B cell (primary cell): Measurements from ENCODE around the gene OS9. TPM values are rescaled to one million over a fixed set of nuclear protein-coding genes. Genes with fewer than 3 reads are reported as not detected.

Source experiments
- ATAC-seq: fragments of 200-7000 bp; cut with Tn5 transposase; one replicate; pipeline ENCODE4 v1.10.0; 2021; ENCODE audit warnings: low read depth, mild to moderate bottlenecking, moderate number of reproducible peaks, moderate library complexity
- CTCF ChIA-PET: fragments of 350-600 bp; sonication (Branson Sonifier 250); formaldehyde crosslinking; loops from one replicate; lab custom pipeline; 2021; ENCODE audit warnings: antibody characterized with exemption, inconsistent platforms; lab: Charles Lee
- POLR2A ChIA-PET: fragments of 350-600 bp; sonication (Branson Sonifier 250); formaldehyde crosslinking; loops from one replicate; lab custom pipeline; 2021; ENCODE audit warnings: antibody characterized with exemption; lab: Charles Lee
- DNase-seq: peaks from one replicate; pipeline ENCODE4 v3.0.0; 2013
- H2AFZ ChIP-seq: 2 replicates; pipeline ENCODE4 v1.6.1; 2012; ENCODE audit warnings: mild to moderate bottlenecking, low read depth, low read length; ENCODE audit not compliant: insufficient read depth, poor library complexity, severe bottlenecking
- H3K27ac ChIP-seq, 2 donors: 1 replicate in 1 of 2; 2 replicates in 1 of 2; pipeline ENCODE4 v1.5.1; 2012 to 2013; ENCODE audit warnings: low read length in 2 of 2, mild to moderate bottlenecking in 2 of 2, moderate library complexity in 1 of 2
- H3K27me3 ChIP-seq, 4 experiments: fragments of 200-600 bp in 1 of 4; sonication (generic) in 1 of 4; replicated peaks in 1 of 4; 1 replicate in 2 of 4; 2 replicates in 2 of 4; pipeline versions ENCODE4 v1.6.1 to v1.7.0; 2013 to 2016; ENCODE audit warnings: low read length in 3 of 4, mild to moderate bottlenecking in 2 of 4, mixed read lengths in 1 of 4, moderate library complexity in 1 of 4; ENCODE audit not compliant: insufficient read depth in 4 of 4, control insufficient read depth in 3 of 4; ENCODE audit errors: control extremely low read depth in 1 of 4
- H3K36me3 ChIP-seq, 2 experiments: replicated peaks in 1 of 2; 1 replicate in 1 of 2; 2 replicates in 1 of 2; pipeline versions ENCODE4 v1.6.1 to v1.7.1; 2013; ENCODE audit warnings: low read length in 1 of 2; ENCODE audit not compliant: insufficient read depth in 2 of 2, control insufficient read depth in 1 of 2; ENCODE audit errors: control extremely low read depth in 1 of 2, extremely low read depth in 1 of 2
- H3K4me1 ChIP-seq, 2 donors: fragments of 200-600 bp in 1 of 2; sonication (generic) in 1 of 2; 1 replicate in 1 of 2; 2 replicates in 1 of 2; pipeline versions ENCODE4 v1.5.1 to v1.6.1; 2013 to 2017; ENCODE audit warnings: low read length in 2 of 2; ENCODE audit not compliant: control insufficient read depth in 2 of 2, insufficient read depth in 2 of 2
- H3K4me2 ChIP-seq: replicated peaks from 2 replicates; pipeline ENCODE3; 2012; ENCODE audit warnings: mild to moderate bottlenecking, low read depth, low read length; ENCODE audit not compliant: poor library complexity, severe bottlenecking
- H3K4me3 ChIP-seq, 5 experiments: fragments of 200-600 bp in 1 of 5; sonication (generic) in 1 of 5; 1 replicate in 3 of 5; 2 replicates in 2 of 5; pipeline versions ENCODE4 v1.5.1 to v1.7.0; 2011 to 2016; ENCODE audit warnings: low read length in 4 of 5, mild to moderate bottlenecking in 4 of 5, low read depth in 2 of 5, control low read depth in 1 of 5, moderate library complexity in 1 of 5; ENCODE audit not compliant: insufficient read depth in 1 of 5; ENCODE audit errors: control extremely low read depth in 1 of 5, extremely low read depth in 1 of 5
- H3K79me2 ChIP-seq: fragments of 200-600 bp; sonication (generic); one replicate; pipeline ENCODE4 v1.6.0; 2016; ENCODE audit warnings: low read length; ENCODE audit not compliant: control insufficient read depth, insufficient read depth
- H3K9ac ChIP-seq: fragments of 200-600 bp; sonication (generic); 2 replicates; pipeline ENCODE4 v1.6.1; 2017; ENCODE audit warnings: mild to moderate bottlenecking, low read length, moderate library complexity
- H3K9me3 ChIP-seq, 3 donors: one replicate each; pipeline versions ENCODE4 v1.6.1 to v1.7.1; 2013; ENCODE audit warnings: low read length in 2 of 3; ENCODE audit not compliant: control insufficient read depth in 2 of 3, insufficient read depth in 1 of 3; ENCODE audit errors: control extremely low read depth in 1 of 3
- H4K20me1 ChIP-seq: 2 replicates; pipeline ENCODE4 v1.6.0; 2012; ENCODE audit warnings: mild to moderate bottlenecking, low read length; ENCODE audit not compliant: insufficient read depth, control insufficient read depth, poor library complexity, severe bottlenecking
- H3K27ac Mint-ChIP-seq: one replicate; pipeline ENCODE4 v1.8.0; 2021; ENCODE audit warnings: mixed read lengths
- H3K27me3 Mint-ChIP-seq: one replicate; pipeline ENCODE4 v1.8.0; 2021; ENCODE audit warnings: mixed read lengths
- H3K4me1 Mint-ChIP-seq: one replicate; pipeline ENCODE4 v1.8.0; 2021; ENCODE audit warnings: mixed read lengths
- H3K4me3 Mint-ChIP-seq: one replicate; pipeline ENCODE4 v1.8.0; 2021; ENCODE audit warnings: mixed read lengths
- H3K9me3 Mint-ChIP-seq: one replicate; pipeline ENCODE4 v1.8.0; 2022; ENCODE audit warnings: mixed read lengths; ENCODE audit not compliant: insufficient read depth
- EZH2 ChIP-seq: IDR thresholded peaks from 2 replicates; pipeline ENCODE4 v1.6.1; 2012; ENCODE audit warnings: borderline replicate concordance, low read depth, mild to moderate bottlenecking, moderate library complexity, low read length; ENCODE audit not compliant: insufficient read depth, poor library complexity, severe bottlenecking
- WGBS: methylation state at CpG from one replicate; pipeline ENCODE4 v1.1.5; 2013; ENCODE audit warnings: missing lambda C conversion rate; ENCODE audit not compliant: insufficient coverage; 5-methylcytosine and 5-hydroxymethylcytosine counted together
- intact Hi-C: fragments of 100-400 bp; cut with micrococcal nuclease; formaldehyde crosslinking; loops from one replicate; pipeline ENCODE4 v1.10.0; 2022
- polyA plus RNA-seq: library from polyadenylated mRNA; depleted of rRNA; stranded (reverse); fragments of >200 nt; gene quantifications from 2 replicates; pipeline ENCODE4 v1.2.3, GENCODE V29; 2012
- total RNA-seq, 2 donors: library from RNA; stranded (reverse); fragments of 120-200 nt in 1 of 2; gene quantifications; 1 replicate in 1 of 2; 2 replicates in 1 of 2; pipeline versions ENCODE4 v1.2.3 to v1.2.4, GENCODE V29; 2013 to 2022
- TF ChIP-seq, protein P1 (sequence below): fragments of 200-600 bp; IDR thresholded peaks from one replicate; pipeline ENCODE4 v1.8.0; 2022; ENCODE audit warnings: antibody characterized with exemption, mild to moderate bottlenecking

The OS9 gene
- total and polyA plus RNA-seq, 2 donors (not counting 1 experiment from before 2014, with no cell fraction given): 182 to 234 TPM

DNA sequence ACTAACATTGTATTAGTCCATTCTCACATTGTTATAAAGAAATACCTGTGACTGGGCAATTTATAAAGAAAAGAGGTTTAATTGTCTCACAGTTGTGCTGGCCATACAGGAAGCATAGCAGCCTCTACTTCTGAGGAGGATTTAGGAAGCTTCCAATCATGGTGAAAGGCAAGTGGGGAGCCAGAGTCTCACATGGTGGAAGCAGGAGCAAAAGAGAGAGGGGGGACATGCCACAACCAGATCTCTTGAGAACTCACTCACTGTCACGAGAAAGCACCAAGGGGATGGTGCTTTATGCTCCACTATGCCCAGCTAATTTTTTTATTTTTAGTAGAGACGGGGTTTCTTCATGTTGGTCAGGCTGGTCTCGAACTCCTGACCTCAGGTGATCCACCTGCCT lies 13.3 kb downstream of the OS9 start:
- no peaks in the 10 kb centered on the region for H3K27me3 Mint-ChIP-seq
- Histone ChIP-seq H3K27ac (no peak overlapping the region), H3K4me2 (no peak overlapping the region), H4K20me1 (peaks cover 5% of the 10 kb centered on the region), H3K4me3 (no peak overlapping the region), H3K4me1 (no peaks in the 10 kb centered on the region), H2AFZ (no peak overlapping the region), H3K79me2 (peaks cover 8% of the 10 kb centered on the region), H3K9ac (no peak overlapping the region), H3K27me3 (no peaks in the 10 kb centered on the region), H3K9me3 (peaks cover 4 to 8% (median 5%) of the 10 kb centered on the region in 3 donors), H3K36me3 (peaks cover 17 to 42% of the 10 kb centered on the region in 2 experiments)
- WGBS: 100% methylated on average over 1 of the region's 3 CpGs
- ChIA-PET POLR2A (no interaction called here), CTCF (no interaction called here)
- TF ChIP-seq, protein P1, sequence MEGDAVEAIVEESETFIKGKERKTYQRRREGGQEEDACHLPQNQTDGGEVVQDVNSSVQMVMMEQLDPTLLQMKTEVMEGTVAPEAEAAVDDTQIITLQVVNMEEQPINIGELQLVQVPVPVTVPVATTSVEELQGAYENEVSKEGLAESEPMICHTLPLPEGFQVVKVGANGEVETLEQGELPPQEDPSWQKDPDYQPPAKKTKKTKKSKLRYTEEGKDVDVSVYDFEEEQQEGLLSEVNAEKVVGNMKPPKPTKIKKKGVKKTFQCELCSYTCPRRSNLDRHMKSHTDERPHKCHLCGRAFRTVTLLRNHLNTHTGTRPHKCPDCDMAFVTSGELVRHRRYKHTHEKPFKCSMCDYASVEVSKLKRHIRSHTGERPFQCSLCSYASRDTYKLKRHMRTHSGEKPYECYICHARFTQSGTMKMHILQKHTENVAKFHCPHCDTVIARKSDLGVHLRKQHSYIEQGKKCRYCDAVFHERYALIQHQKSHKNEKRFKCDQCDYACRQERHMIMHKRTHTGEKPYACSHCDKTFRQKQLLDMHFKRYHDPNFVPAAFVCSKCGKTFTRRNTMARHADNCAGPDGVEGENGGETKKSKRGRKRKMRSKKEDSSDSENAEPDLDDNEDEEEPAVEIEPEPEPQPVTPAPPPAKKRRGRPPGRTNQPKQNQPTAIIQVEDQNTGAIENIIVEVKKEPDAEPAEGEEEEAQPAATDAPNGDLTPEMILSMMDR: no peak
- no peak for TF ChIP-seq EZH2
- intact Hi-C loops: no loop called here
- no peak overlapping the region for H3K27ac Mint-ChIP-seq
- peaks cover 8% of the 10 kb centered on the region for H3K4me1 Mint-ChIP-seq
- no peak overlapping the region for H3K4me3 Mint-ChIP-seq
- no peak for ATAC-seq
- H3K9me3 Mint-ChIP-seq: no peaks in the 10 kb centered on the region
- DNase-seq: no peak

- Histone ChIP-seq H3K27me3 (no peaks in the 10 kb centered on the region), H3K27ac (no peak overlapping the region), H4K20me1 (peaks cover 9% of the 10 kb centered on the region), H3K79me2 (peaks cover 7% of the 10 kb centered on the region), H2AFZ (no peak overlapping the region), H3K4me1 (no peaks in the 10 kb centered on the region), H3K36me3 (peaks cover 11 to 43% of the 10 kb centered on the region in 2 experiments), H3K9ac (no peak overlapping the region), H3K4me3 (no peak overlapping the region), H3K4me2 (no peak overlapping the region), H3K9me3 (peaks cover 4 to 6% (median 5%) of the 10 kb centered on the region in 3 donors)
- ChIA-PET CTCF (no interaction called here), POLR2A (interaction anchor here (0.7 kb wide), 1 partner anchor 24 kb away, joined by 3 read pairs; no protein-coding TSS in a partner anchor)
- Mint-ChIP-seq H3K9me3 (no peaks in the 10 kb centered on the region), H3K4me3 (no peak overlapping the region), H3K27me3 (no peaks in the 10 kb centered on the region), H3K4me1 (peaks cover 3% of the 10 kb centered on the region), H3K27ac (no peak overlapping the region)
- ATAC-seq (no peak), DNase-seq (no peak)
- no CpG with 5 or more reads among the region's 2 CpGs for WGBS
- TF ChIP-seq, protein P1: no peak
- no peak for TF ChIP-seq EZH2
- intact Hi-C loops: no loop called here
Measured at GRCh38 chr12:57708296-57708695, 14.4 kb downstream of the OS9 start.
